CD4-positive, alpha-beta T cell treated with Interleukin-4 for 4 hours (primary cell): ENCODE data around the gene TRIM33.

Experiments
- DNase-seq: peaks from one replicate; pipeline ENCODE4 v3.0.0-alpha.2; 2020

TRIM33 gene

DNA sequence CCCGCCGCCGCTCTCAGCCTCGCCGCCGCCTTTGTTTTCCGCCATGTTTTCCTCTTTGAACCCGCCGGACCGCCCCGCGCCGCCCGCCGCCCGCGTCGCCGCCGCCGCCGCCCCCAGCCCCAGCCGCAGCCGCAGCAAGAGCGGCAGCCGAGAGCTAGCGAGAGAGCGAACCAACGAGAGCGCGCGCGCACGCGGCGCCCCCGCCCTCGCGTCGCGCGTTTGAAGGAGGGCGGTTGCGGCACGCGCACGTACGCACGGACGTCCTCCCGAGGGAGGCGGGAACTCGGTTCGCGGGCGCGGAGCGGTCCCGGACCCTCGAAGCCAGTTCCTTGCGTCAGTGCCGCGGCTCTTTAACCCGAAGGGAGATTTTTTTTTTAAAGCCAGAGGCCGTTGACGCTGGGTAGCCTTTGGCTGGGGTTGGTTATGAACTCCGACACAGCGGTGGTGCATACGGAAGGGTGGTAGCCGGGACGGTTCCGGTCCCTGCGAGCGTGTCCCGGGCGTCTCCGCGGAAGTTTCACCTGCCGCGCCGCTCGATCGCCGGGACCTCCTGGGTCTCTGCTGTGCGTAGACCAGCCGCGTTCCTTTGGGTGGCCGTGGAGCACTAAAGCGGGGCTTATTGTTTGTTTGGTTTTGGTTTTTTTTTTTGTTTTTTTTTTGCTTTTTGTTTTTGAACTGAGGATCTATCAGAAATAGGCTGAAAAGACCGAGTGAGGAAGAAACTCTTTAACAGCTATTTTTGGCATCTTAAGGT, at the start of gene TRIM33:
TSS of gene TRIM33 (minus strand) at position 172 of the 754 bp plus-strand sequence. CDS start at position 45, 127 bp downstream.
- DNase-seq: peak; percentile 90

DNA sequence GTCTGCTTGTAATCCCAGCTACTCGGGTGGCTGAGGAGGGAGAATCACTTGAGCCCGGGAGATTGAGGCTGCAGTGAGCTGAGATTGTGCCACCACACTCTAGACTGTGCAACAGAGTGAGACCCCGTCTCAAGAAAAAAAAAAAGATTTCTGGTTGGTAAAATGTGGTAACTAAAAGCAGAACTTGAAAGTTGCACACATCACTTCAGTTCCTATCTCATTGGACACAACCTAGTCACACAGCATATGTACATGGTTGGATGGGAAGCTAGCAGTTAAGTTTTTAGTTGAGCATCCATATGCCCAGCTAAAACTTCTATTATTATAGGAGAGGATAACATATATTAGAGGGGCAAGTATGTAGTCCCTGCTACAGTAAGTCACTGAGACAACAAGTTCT, 48.4 kb upstream of the TRIM33 start:
- DNase-seq: no peak

DNA sequence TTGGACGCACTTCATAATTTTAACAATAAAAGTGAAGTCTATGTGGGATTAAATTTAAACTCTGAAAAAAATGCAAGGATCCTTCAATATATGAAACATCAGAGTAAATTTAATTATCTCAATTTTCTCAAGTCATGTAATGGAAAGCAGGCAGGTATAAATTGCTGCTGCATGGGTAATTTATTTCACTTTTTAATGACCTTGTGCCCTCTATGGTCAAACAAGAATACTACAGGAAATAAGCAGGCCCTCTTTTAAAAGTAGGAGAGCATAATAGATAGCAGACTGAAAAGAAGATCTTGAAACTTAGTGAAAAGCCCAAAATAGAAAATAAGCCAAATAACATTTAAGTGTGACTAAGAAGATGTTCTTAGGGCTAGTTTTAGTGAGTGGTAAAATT, 47.5 kb upstream of the TRIM33 start:
- peak; percentile 28 for DNase-seq

DNA sequence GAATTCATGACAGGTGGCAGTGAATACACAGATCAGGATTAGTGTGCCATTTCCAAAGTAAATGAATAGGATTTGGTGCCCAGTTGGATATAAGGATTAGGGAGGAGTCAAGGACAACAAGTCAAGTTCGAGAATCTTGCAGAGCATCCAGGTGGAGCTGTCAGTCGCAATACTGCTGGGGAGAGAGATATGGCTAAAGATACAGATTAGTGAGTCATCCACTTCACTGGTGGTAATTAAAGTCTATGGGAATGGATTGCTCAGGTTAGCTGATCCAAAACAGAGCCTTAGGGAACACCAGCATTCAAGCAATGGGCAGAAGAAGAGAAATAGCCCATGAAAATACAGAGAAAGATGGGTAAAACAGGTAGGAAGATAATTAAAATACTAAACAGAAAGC, 43.6 kb upstream of the TRIM33 start:
- no peak for DNase-seq

DNA sequence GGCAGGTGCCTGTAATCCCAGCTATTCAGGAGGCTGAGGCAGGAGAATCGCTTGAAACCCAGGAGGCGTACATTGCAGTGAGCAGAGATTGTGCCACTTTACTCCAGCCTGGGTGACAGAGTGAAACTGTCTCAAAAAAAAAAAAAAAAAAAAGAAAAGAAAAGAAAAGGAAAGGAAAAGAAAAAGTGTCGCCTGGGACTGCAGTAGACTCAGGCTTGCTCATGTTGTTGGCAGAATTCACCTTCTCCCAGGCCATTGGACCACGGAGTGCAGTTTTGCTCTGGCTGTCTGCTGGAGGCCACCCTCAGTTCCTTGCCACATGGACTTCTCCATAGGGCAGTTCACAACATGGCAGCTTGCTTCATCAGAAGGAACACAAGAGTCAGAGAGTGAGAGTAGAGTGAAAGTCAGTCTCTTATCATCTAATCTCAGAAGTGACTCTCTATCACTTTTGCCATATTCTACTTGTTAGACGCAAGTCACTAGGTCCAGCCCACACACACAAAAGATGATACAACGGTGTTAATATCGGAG, 41.2 kb upstream of the TRIM33 start:
- DNase-seq: no peak

DNA sequence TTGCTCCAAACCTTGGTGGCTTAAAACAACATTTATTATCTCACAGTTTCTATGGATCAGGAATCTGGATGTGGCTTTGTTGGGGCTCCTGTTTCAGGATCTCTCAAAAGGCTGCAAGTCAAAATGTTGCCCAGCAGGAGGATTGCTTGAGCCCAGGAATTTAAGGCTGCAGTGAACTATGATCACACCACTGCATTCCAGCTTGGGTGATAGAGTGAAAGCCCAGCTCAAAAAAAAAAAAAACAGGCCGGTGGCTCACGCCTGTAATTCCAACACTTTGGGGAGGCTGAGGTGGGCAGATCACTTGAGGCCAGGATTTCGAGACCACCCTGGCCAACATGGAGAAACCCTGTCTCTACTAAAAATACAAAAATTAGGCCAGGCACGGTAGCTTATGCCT, 40.4 kb upstream of the TRIM33 start:
- DNase-seq: no peak

DNA sequence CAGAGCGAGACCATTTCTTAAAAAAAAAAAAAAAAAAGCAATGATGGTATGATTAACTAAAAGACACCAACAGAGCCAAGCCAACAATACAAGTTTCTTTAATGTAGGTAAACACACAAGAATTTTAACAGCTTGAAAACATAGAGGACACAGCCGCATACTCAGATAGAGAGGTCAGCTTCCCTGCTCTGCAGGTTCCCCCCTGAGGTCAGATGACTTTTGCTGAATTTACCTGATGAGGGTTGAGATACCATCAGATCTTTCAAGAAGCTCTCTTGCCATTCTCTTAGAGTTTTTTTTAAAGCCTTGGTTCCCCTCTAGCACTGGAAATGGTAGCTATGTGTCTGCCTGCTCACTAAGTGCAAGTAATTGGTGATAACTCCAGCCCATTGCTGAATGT, 39.3 kb upstream of the TRIM33 start:
- no peak for DNase-seq

DNA sequence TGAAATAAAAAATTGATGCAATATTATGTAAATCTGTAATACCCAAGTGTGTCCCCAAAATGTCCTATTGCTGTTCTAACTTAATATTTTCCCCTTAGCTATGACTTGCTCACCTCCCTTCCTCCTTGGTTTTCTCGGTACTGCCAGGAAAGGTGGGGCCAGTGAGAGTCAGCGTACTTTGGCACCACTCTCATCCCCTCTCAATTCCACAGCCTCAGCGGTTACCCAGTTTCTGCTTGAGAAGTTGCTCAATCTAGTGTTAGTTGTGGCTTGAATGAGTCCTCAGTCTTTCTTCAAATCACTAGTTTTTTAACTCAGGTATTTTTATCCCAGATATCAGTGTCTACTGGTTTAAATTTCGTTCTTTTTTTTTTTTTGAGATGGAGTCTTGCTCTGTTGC, 38.1 kb upstream of the TRIM33 start:
- DNase-seq: no peak

DNA sequence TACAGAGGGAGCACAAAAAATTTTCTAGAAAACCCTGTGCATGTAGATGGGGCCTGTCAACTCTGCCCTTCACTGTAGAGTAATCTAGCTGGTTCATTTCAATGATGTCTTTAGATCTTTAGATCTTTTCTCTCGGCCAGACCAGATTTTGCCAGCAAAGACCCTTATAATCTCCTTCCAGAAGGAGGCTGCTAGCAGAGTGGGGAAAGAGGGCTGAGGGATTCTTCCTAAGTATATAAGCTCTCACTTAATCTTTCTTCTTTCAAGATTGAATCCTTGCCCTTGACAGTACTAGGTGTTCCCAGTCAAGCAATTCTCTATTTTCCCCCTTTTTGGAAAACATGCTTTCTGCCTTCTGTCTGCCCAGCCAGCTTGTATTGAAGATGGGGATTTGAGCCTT, 36.1 kb upstream of the TRIM33 start:
- no peak for DNase-seq

DNA sequence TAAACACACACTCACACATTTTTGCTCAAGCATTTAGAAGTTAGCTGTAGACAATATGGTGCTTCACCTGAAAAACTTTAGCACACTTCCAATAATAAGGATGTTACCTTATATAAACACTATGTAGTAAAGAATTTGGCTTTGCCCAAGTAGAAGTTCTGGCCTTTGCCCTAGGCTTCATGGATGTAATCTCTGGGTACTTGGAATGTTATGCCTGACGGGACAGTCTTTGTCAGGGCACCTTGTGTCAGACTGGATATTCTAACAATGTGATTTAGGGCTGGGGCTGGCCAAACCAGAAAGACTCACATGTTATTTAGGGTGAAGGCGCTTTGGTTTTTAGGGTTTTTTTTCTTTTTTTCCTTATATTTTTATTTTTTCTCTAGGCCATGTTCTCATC, 34.8 kb upstream of the TRIM33 start:
- no peak for DNase-seq

DNA sequence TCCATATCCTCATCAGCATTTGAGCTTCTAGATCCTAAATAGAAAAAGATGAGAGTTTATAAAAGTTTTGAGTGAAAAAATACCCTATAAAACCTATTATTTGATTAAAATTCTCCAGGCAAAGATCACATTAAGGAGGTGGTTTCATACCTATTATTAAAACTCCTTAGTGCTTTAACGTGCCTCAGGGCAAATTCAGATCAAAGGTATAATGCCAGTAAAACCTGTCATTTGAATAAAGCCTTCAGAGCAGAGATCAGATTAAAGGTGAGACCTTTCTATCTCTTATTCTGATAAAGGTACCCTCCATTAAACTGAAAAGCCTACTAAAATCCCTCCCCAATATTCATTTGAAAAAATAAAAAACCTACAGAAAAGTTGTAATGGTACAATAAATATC, 34.3 kb upstream of the TRIM33 start:
- DNase-seq: no peak

DNA sequence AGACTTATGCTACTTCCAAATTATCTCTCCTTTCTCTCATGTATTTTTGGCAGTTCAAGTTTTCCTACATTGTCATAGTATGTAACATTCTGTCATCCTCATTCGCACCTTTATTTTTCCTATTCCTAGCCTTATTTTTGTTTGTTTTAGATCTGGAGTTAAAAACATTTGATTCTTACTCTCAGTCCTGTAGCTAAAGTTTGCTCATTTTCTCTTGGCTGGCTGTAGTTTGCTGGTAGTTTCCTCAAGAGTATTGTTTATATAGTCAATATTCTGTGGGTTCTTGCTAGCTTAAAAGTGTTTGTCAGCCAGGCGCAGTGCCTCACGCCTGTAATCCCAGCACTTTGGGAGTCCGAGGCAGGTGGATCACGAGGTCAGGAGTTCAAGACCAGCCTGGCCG, 29.8 kb upstream of the TRIM33 start:
- no peak for DNase-seq

DNA sequence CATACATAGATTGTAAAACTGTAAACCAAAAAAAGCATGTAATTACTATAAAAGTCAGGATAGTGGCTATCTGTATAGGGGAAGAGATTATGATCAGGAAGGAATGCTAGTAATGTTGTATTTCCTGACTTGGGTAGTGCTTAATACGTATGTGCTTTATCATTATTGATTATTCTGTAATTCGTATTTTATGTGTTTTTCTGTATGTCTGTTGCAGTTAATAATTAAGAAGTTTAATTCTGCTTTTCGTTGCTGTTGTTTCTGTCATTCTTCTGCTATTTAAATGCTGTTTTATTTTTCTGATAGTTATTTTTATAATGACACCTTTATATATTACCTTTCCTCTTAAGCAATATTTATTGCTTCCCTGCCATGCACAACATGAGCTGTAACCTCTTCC, 29.3 kb upstream of the TRIM33 start:
- no peak for DNase-seq

DNA sequence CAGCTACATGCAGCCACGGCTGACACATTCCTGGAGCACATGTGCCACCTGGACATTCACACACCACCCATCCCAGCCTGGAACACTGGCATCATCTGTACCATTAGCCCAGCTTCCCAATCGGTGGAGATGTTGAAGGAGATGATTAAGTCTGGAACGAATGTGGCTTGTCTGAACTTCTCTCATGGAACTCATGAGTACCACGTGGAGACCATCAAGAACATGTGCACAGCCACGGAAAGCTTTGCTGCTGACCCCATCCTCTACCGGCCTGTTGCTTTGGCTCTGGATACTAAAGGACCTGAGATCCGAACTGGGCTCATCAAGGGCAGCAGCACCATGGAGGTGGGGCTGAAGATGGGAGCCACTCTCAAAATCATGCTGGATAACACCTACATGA, 25.0 kb upstream of the TRIM33 start:
- DNase-seq: no peak

DNA sequence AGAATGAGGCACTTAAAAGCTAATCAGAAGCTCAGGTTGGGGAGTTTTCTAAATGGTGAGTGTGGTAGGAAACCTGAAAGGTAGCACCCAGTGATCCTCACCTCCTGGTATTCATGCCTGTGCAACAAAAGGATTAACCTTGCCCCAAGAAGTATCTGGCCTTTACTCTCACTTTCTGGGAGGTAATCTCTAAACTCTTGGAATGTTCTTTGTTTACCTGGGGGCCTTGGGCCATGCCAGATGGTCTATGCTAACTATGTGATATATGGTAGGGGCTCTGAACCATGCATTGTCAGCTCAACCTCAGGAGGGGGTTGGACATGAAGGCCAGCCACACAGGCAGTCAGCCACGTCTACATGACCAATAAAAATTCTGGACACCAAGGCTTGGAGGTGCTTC, 24.4 kb upstream of the TRIM33 start:
- DNase-seq: no peak

DNA sequence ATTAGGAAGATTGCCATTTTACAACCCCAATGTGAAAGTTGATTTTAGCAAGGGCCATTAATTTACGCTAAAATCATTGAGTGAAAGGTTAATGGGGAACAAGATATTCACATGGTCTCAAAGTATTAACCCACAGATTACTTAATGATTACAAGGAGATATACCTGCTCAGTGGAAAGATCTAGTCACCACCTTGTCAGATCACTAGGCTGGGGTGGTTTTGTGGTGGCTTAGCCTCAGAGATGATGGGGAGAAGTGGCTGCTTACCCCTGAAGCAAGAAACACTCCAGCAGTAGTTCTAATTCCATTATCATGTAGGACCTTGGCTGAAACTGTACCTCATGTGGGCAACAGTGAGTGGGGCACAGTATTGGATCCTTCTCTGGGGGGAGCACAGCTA, 20.1 kb upstream of the TRIM33 start:
- DNase-seq: no peak

DNA sequence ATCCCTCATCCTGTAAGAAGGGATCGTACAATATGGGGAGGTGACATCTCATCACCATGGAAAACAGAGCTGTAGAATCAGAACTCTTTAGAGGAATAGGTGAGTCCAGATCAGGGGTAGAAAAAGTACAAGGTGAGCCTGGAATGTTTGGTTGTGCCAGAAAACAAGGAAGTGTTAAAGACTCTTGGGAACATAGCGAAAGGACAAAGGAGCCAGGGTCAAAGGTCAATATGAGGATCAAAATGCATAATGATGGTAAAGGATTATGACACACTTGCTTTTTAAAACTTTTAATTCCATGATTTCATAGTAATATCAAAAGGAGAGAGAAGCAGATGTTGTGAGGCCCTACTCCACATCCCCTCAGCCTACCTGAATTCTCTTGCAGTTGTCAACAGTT, 19.2 kb upstream of the TRIM33 start:
- DNase-seq: no peak

DNA sequence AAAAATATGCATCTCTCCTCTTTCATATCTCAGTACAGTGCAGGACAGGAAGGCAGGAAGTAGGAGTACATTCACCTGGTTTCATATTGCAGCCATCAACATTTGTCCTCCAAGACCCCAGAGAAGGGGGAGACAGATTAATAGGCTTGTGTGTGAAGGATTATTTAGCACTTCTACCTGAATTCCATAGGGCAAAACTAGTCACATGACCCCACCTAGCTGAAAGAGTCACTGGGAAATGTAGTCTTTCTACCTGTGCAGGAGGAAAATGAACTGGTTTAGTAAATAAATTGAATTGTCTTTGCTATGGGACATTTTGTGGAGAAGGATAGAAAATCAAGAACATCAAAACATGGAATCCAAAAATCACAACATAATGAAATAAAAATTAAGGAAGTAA, 13.9 kb upstream of the TRIM33 start:
- no peak for DNase-seq

DNA sequence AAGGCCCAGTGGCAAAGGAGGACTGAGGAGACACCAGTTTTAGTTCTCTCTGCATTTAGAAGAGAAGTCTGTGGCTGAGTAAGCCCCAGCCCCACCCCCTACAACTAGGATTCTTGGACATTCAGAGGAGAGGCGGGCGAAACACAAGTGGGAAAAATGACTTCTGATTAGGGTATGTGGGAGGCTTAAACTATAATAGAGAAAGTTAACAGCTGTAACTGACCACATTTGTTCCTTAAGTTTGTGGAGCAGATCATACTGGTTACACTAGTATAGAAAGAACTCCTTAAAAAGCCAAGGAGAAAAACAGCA, 11.2 kb upstream of the TRIM33 start:
- DNase-seq: no peak

DNA sequence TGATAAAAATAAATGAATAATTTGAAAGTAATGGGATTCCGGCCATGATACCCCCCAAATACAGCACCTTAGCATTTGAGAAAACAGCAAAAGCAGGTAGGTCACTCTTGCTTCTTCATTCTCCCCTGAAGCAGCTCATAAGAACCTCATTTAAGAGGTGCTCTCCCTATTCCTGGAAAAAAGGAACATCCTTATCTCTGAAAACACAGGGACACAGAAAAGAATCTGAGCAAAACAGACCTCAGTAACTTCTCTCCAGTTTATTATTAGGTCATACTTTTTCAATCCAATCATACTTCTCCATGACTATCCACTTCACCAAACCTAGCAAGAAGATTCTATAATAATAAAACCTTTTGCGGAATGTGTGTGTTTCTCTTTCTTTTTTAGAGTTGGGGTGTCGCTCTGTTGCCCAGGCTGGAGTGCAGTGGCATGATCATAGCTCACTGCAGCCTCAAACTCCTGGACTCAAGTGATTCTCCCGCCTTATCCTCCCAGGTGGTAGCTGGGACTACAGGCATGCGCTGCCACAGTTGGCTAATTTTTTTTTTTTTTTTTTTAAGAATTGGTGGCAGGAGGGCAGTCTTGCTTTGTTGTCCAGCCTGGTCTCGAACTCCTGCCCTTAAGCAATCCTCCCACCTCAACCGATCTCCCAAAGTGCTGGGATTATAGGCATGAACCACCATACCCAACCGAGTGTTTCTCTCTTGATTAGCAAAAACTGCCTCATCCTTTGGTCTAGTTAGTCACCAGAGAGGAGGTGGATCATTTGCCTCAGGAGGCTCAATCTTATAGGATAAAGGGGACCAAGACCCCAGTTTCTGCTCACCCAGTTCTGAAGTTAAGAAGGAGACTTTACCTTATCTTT, 10.6 kb upstream of the TRIM33 start:
- no peak for DNase-seq

DNA sequence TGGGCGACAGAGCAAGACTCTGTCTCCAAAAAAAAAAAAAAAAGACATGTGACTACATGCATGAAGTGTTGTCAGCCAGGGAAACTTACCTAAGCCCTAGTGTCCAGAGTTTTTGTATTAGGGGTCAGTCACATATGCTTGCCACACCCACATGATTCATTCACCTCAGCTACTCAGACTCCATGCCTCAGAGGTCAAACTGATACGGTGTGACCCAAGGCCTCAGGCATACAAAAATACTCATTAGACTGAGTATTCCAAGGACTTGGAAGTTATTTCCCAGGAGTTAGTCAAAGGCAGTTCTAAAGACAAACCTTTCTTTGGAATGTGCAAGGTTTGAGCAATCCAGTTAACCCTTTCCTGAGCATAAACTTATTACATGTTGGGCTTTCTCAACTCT, 6.3 kb upstream of the TRIM33 start:
- no peak for DNase-seq

DNA sequence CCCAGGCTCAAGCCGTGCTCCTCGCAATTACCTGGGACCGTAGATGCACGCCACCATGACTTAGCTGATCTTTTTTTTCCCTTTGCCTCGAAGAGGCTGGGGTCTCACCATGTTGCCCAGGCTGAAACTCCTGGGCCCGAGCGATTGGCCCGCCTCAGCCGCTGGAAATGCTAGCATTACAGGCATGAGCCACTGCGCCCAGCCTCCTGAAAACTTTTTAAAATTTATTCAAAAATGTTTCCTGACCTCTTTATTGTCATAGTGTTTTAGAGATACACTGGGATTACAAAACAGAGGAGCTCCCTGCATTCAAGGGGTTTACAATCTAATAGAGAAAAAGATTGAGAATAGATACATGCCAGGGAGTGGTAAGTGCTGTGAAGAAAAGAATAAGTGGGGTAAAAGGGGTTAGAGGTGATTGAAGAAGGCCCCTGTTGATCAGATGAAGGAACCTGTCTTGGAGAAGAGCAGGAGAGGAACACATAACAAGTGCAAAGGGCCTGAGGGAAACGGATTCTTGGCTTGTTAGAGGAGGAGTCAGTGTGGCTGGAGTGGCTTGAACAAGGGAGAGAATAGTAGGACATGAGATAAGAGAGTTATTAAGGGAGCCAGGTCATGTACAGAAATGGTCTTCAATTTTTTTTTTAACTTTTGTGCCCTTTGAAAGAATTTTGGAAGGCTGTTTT, 1.7 kb upstream of the TRIM33 start:
- no peak for DNase-seq

DNA sequence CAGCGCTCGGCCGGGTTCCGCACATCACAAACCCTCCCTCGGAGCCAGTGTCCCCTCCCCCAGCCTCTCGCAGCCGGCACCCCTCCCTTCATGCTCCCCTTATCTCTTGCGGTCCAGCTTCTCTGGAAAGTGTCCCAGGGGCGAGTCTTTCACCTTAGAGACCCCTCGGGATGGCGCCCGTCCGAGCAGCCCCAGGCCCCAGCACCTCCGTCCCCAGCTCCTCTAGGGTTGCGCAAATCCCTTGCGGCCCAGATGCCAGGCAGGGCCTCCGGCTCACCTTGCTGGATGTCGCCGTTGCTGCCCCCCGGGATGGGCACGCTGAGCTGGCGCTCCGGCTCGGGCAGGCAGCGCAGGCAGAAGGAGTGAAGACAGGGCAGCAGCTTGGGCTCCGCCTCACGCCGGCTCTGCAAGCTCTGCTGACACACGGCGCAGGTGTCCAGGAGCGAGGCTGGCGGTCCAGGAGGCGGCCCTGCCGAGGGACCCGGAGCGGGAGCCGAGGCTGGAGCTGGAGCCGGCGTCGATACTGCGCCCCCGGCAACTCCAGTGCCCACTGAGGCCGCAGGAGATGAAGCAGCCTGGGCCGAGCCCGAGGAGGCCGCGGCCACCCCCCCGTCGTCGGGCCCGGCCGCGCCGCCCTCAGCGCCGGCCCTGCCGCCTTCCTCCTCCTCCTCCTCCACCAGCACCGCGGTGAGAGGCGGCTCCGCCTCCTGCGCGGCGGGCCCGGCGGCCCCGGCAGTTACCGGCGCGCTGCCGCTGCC, 550 bp downstream of the TRIM33 start:
- DNase-seq: peak; percentile 33
